Hepatic stellate cell (primary cell): ENCODE results near the gene HEXA.

Experiments
- DNase-seq: peaks from one replicate; pipeline ENCODE4 v3.0.0; 2011; ENCODE audit warnings: low spot score

Gene HEXA

GRCh38 chr15:72375501-72375845 lies 341 bp downstream of the HEXA start:
- DNase-seq = peak; percentile 26

- DNase-seq = no peak
These were observed 3.5 kb downstream of the HEXA start for GRCh38 chr15:72372361-72372760.

GRCh38 chr15:72369964-72370363 lies 5.8 kb downstream of the HEXA start:
- no peak for DNase-seq

- no peak for DNase-seq
These were observed 6.9 kb downstream of the HEXA start for GRCh38 chr15:72368899-72369298.

GRCh38 chr15:72368325-72368724 lies 7.5 kb downstream of the HEXA start:
- DNase-seq = no peak

- DNase-seq = no peak
These were observed 10.0 kb downstream of the HEXA start for GRCh38 chr15:72365844-72366243.

GRCh38 chr15:72361176-72361575 lies 14.6 kb downstream of the HEXA start:
- DNase-seq = no peak

- DNase-seq = no peak
These were observed 17.1 kb downstream of the HEXA start for GRCh38 chr15:72358650-72359171.

GRCh38 chr15:72358121-72358520 lies 17.7 kb downstream of the HEXA start:
- DNase-seq = no peak

GRCh38 chr15:72354496-72354895 lies 21.3 kb downstream of the HEXA start:
- no peak for DNase-seq

GRCh38 chr15:72353266-72353665 lies 22.5 kb downstream of the HEXA start:
- DNase-seq = no peak

GRCh38 chr15:72345806-72346205 lies 30.0 kb downstream of the HEXA start:
- no peak for DNase-seq

GRCh38 chr15:72345280-72345679 lies 30.5 kb downstream of the HEXA start:
- no peak for DNase-seq

GRCh38 chr15:72344602-72345001 lies 31.2 kb downstream of the HEXA start:
- DNase-seq = no peak

- DNase-seq = no peak
These were observed 33.4 kb downstream of the HEXA start for GRCh38 chr15:72342385-72342784.

GRCh38 chr15:72341361-72341760 lies 34.5 kb downstream of the HEXA start:
- DNase-seq = no peak

GRCh38 chr15:72340366-72340765 lies 35.4 kb downstream of the HEXA start:
- no peak for DNase-seq

GRCh38 chr15:72339777-72340177 lies 36.0 kb downstream of the HEXA start:
- peak; percentile 76 for DNase-seq

GRCh38 chr15:72338617-72339321 lies 37.0 kb downstream of the HEXA start:
- DNase-seq = no peak

GRCh38 chr15:72338148-72338547 lies 37.7 kb downstream of the HEXA start:
- no peak for DNase-seq

GRCh38 chr15:72334842-72335241 lies 41.0 kb downstream of the HEXA start:
- DNase-seq = no peak

GRCh38 chr15:72331021-72331420 lies 44.8 kb downstream of the HEXA start:
- DNase-seq = no peak

GRCh38 chr15:72323752-72324151 lies 52.1 kb downstream of the HEXA start:
- no peak for DNase-seq

- peak; percentile 69 for DNase-seq
These were observed 55.7 kb downstream of the HEXA start, which contains the start of gene CELF6 for GRCh38 chr15:72319985-72320671. CELF6 (minus strand) TSS chr15:72320157; CDS start chr15:72319874, 283 bp downstream.
